Trophoblast cell (in vitro differentiated cells and primary cell): Measurements from ENCODE around the gene C14orf132.
A peak's percentile ranks its signal among the peaks of the same experiment; 100 is the strongest.

Source experiments
- DNase-seq, 2 donors: peaks; one replicate each; pipeline ENCODE4 v3.0.0-alpha.2; 2016
- H2AFZ ChIP-seq: 2 replicates; pipeline ENCODE4 v1.6.1; 2013; ENCODE audit warnings: low read length, moderate library complexity, mild to moderate bottlenecking; ENCODE audit not compliant: insufficient read depth, poor library complexity
- H2AK5ac ChIP-seq: 2 replicates; pipeline ENCODE4 v1.6.1; 2013; ENCODE audit warnings: mild to moderate bottlenecking, low read length
- H2BK120ac ChIP-seq: 2 replicates; pipeline ENCODE4 v1.6.1; 2013; ENCODE audit warnings: low read length, mild to moderate bottlenecking, moderate library complexity; ENCODE audit not compliant: insufficient read depth, poor library complexity
- H2BK12ac ChIP-seq: 2 replicates; pipeline ENCODE4 v1.6.1; 2013; ENCODE audit warnings: mild to moderate bottlenecking, low read length, moderate library complexity
- H2BK5ac ChIP-seq: 2 replicates; pipeline ENCODE4 v1.6.1; 2013; ENCODE audit warnings: low read length, low read depth, moderate library complexity, mild to moderate bottlenecking; ENCODE audit not compliant: poor library complexity
- H3K14ac ChIP-seq: 2 replicates; pipeline ENCODE4 v1.6.1; 2013; ENCODE audit warnings: mild to moderate bottlenecking, low read length
- H3K18ac ChIP-seq: 2 replicates; pipeline ENCODE4 v1.6.1; 2013; ENCODE audit warnings: mild to moderate bottlenecking, low read length
- H3K23ac ChIP-seq: 2 replicates; pipeline ENCODE4 v1.6.1; 2013; ENCODE audit warnings: low read length
- H3K27ac ChIP-seq: 2 replicates; pipeline ENCODE4 v1.5.1; 2013; ENCODE audit warnings: low read depth, mild to moderate bottlenecking, inconsistent platforms, low read length, moderate library complexity
- H3K27me3 ChIP-seq: 2 replicates; pipeline ENCODE4 v1.6.1; 2013; ENCODE audit warnings: inconsistent platforms, mild to moderate bottlenecking, low read length, moderate library complexity; ENCODE audit not compliant: insufficient read depth
- H3K36me3 ChIP-seq, 2 experiments: 1 replicate in 1 of 2; 2 replicates in 1 of 2; pipeline ENCODE4 v1.6.1; 2013; ENCODE audit warnings: low read length in 2 of 2, mild to moderate bottlenecking in 2 of 2, moderate library complexity in 1 of 2; ENCODE audit not compliant: insufficient read depth in 2 of 2, control insufficient read depth in 1 of 2
- H3K4ac ChIP-seq: 2 replicates; pipeline ENCODE4 v1.6.1; 2013; ENCODE audit warnings: low read depth, mild to moderate bottlenecking, low read length, moderate library complexity
- H3K4me1 ChIP-seq, 2 experiments: 1 replicate in 1 of 2; 2 replicates in 1 of 2; pipeline ENCODE4 v1.6.1; 2013; ENCODE audit warnings: low read length in 2 of 2, mild to moderate bottlenecking in 2 of 2, moderate library complexity in 1 of 2; ENCODE audit not compliant: insufficient read depth in 2 of 2, control insufficient read depth in 1 of 2
- H3K4me2 ChIP-seq: 2 replicates; pipeline ENCODE4 v1.6.1; 2013; ENCODE audit warnings: inconsistent platforms, mild to moderate bottlenecking, low read length, moderate library complexity
- H3K4me3 ChIP-seq: 2 replicates; pipeline ENCODE4 v1.5.1; 2013; ENCODE audit warnings: mild to moderate bottlenecking, low read depth, low read length, inconsistent platforms
- H3K79me1 ChIP-seq: one replicate; pipeline ENCODE4 v1.6.1; 2013; ENCODE audit warnings: low read length
- H3K79me2 ChIP-seq: 2 replicates; pipeline ENCODE4 v1.6.1; 2013; ENCODE audit warnings: low read length, mild to moderate bottlenecking; ENCODE audit not compliant: control insufficient read depth, insufficient read depth, poor library complexity
- H3K9ac ChIP-seq: 2 replicates; pipeline ENCODE4 v1.6.1; 2013; ENCODE audit warnings: mild to moderate bottlenecking, low read length
- H3K9me3 ChIP-seq: 2 replicates; pipeline ENCODE4 v1.6.1; 2013; ENCODE audit warnings: low read depth, mild to moderate bottlenecking, control low read depth, inconsistent platforms, low read length; ENCODE audit not compliant: insufficient read depth
- H4K12ac ChIP-seq: 2 replicates; pipeline ENCODE4 v1.6.1; 2013; ENCODE audit warnings: low read depth, mild to moderate bottlenecking, low read length, moderate library complexity
- H4K8ac ChIP-seq: 2 replicates; pipeline ENCODE4 v1.6.1; 2013; ENCODE audit warnings: low read depth, mild to moderate bottlenecking, low read length, moderate library complexity
- H4K91ac ChIP-seq: one replicate; pipeline ENCODE4 v1.6.1; 2013; ENCODE audit warnings: low read depth, mild to moderate bottlenecking, low read length, moderate library complexity
- WGBS: extraction: QIAGEN DNeasy Blood & Tissue Kit; methylation state at CpG from one replicate; pipeline ENCODE4 v1.1.7; 2013; ENCODE audit warnings: missing lambda C conversion rate; ENCODE audit not compliant: insufficient read length, insufficient coverage; ENCODE audit errors: extremely low coverage; 5-methylcytosine and 5-hydroxymethylcytosine counted together

Gene C14orf132

DNA sequence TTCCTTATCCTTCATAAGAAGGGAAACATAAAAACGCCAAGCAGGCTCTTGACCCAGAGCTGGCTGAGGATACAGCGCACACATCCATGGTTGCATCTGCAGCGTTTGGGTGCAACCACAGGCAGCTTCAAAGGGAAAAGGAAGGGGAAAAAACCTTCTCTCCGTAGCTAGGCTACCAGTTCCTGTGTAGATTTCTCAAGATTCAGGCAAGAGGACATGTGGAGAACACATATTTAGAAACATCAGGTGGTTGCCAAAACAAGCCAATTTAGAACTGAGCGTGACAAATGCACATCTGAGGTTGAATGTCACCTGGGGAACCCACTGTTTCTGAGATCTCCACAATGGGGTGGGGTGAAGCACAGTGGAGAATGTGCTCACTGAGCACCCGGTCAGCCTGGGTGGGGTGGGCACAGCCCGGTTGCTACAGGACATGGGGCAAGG is 87.2 kb downstream of the C14orf132 start:
- WGBS, result no CpG with 5 or more reads among the region's 7 CpGs
- DNase-seq, result no peak
- peaks cover 11 to 14% of the 10 kb centered on the region in 2 experiments for H3K4me1 ChIP-seq
- H4K12ac ChIP-seq, result no peak overlapping the region
- H2BK5ac ChIP-seq, result peak overlapping the region; percentile 77
- peak overlapping the region; percentile 52 for H4K91ac ChIP-seq
- H3K18ac ChIP-seq, result no peak overlapping the region
- H3K4me2 ChIP-seq, result no peak overlapping the region
- no peaks in the 10 kb centered on the region for H3K9me3 ChIP-seq
- peak overlapping the region; percentile 79 for H2AK5ac ChIP-seq
- no peaks in the 10 kb centered on the region for H3K36me3 ChIP-seq
- no peaks in the 10 kb centered on the region for H3K79me2 ChIP-seq
- H4K8ac ChIP-seq, result peak overlapping the region; percentile 39
- peak overlapping the region; percentile 52 for H2BK12ac ChIP-seq
- H3K14ac ChIP-seq, result peak overlapping the region; percentile 21
- no peaks in the 10 kb centered on the region for H3K27me3 ChIP-seq
- no peak overlapping the region for H3K4me3 ChIP-seq
- H2AFZ ChIP-seq, result no peak overlapping the region
- H3K23ac ChIP-seq, result no peak overlapping the region
- H3K79me1 ChIP-seq, result peaks cover 36% of the 10 kb centered on the region
- no peak overlapping the region for H3K9ac ChIP-seq
- peak overlapping the region; percentile 74 for H2BK120ac ChIP-seq
- peak overlapping the region; percentile 13 for H3K4ac ChIP-seq
- no peak overlapping the region for H3K27ac ChIP-seq

DNA sequence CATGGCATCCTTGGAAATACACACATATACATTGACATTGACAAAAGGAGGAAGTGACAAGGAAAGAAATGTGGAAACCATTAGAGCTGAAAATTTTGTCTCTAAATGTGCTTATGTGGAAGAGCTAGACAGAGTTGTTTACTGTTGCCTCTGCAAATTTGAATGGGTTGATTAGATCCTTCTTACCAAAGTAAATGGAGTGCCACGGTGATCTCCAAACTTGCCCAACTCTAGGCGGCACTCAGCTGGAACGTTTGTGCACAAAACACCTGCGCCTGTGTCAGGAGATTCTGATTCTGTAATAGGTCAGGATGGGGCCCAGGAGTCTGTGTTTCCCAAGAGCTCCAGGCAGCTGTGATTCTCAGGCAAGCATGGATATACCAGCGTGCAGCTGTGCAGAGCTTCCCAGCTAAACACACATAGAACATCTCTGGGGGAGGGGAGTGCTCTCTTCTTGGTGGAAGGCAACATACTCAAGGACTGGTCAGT is 87.7 kb downstream of the C14orf132 start:
- Histone ChIP-seq H3K23ac (no peak overlapping the region), H3K9ac (no peak overlapping the region), H3K36me3 (no peaks in the 10 kb centered on the region), H3K79me2 (no peaks in the 10 kb centered on the region), H2BK120ac (peak overlapping the region; percentile 74), H4K8ac (no peak overlapping the region), H4K91ac (peak overlapping the region; percentile 50), H2AK5ac (peak overlapping the region; percentile 68), H3K18ac (no peak overlapping the region), H3K4ac (no peak overlapping the region), H3K4me1 (peaks cover 7 to 10% of the 10 kb centered on the region in 2 experiments), H2BK5ac (no peak overlapping the region), H3K14ac (peak overlapping the region; percentile 42), H2BK12ac (peak overlapping the region; percentile 75), H2AFZ (no peak overlapping the region), H3K4me2 (no peak overlapping the region), H3K4me3 (no peak overlapping the region), H3K79me1 (peaks cover 36% of the 10 kb centered on the region), H3K27me3 (no peaks in the 10 kb centered on the region), H4K12ac (no peak overlapping the region), H3K27ac (no peak overlapping the region), H3K9me3 (no peaks in the 10 kb centered on the region)
- WGBS, result no CpG with 5 or more reads among the region's 5 CpGs
- DNase-seq, result no peak

DNA sequence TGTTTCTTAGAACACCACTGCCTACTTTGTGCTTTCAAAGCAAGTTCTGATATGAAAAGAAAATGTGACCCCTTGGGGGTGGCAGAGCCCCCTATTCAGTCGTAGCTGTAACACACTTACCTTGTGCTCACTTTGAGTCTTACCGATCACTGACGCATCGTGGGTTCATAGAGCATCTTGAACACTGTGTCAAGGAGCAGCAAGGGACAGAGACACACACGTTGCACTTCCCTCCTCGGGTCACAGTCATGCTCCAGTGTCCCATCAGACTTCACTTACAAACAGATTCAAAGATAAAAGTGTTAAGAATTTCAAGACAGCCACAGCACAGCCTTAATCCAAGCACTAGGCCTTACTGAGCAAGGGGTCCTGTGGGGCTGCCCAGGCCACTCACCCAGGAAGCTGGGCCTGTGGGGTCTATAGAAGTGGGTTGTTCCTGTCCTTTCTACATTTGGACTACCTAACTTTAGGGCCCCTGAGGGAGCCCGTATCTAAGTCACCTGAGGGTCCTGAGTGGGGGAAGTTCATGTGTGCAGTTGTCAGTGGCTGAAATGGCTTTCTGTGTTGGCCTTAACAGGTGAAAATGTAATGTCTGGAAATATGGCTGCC is 90.1 kb downstream of the C14orf132 start:
- no CpG with 5 or more reads among the region's 7 CpGs for WGBS
- Histone ChIP-seq H2AK5ac (peak overlapping the region; percentile 60), H3K4ac (no peak overlapping the region), H3K4me2 (no peak overlapping the region), H2BK120ac (peak overlapping the region; percentile 3), H2BK5ac (no peak overlapping the region), H3K9ac (no peak overlapping the region), H3K27ac (no peak overlapping the region), H3K27me3 (no peaks in the 10 kb centered on the region), H3K79me1 (peaks cover 39% of the 10 kb centered on the region), H3K23ac (no peak overlapping the region), H4K91ac (peak overlapping the region; percentile 84), H3K14ac (peak overlapping the region; percentile 61), H3K9me3 (no peaks in the 10 kb centered on the region), H3K4me3 (no peak overlapping the region), H3K4me1 (peaks cover 7 to 8% of the 10 kb centered on the region in 2 experiments), H2BK12ac (peak overlapping the region; percentile 13), H4K12ac (no peak overlapping the region), H3K79me2 (no peaks in the 10 kb centered on the region), H3K18ac (no peak overlapping the region), H3K36me3 (no peaks in the 10 kb centered on the region), H4K8ac (no peak overlapping the region), H2AFZ (no peak overlapping the region)
- DNase-seq, result no peak

DNA sequence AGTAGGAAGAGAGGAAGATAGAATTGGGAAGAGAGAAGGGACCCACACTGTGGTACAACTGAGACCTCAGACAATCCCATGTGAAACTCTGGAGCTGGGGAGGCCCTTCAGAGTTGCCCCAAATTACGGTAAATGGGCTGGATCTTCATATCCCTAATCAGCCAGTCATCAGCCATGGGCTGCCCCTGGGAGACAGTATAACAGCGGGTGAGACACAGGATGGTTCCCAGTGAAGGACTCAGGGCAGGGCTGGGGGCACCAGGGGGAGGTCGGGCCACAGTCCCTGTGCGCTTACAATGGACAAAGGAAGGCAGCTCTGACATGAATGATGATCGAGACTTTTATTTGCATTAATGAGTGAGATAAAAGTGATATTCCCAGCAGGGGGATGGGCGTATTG is 91.2 kb downstream of the C14orf132 start:
- H3K79me1 ChIP-seq, result peaks cover 38% of the 10 kb centered on the region
- H3K23ac ChIP-seq, result no peak overlapping the region
- no peak overlapping the region for H3K4ac ChIP-seq
- H3K9ac ChIP-seq, result no peak overlapping the region
- H3K4me1 ChIP-seq, result peaks cover 11 to 13% of the 10 kb centered on the region in 2 experiments
- H2BK5ac ChIP-seq, result no peak overlapping the region
- peak overlapping the region; percentile 38 for H2AK5ac ChIP-seq
- no peak overlapping the region for H3K4me2 ChIP-seq
- H2AFZ ChIP-seq, result no peak overlapping the region
- H4K91ac ChIP-seq, result peak overlapping the region; percentile 81
- no peak overlapping the region for H4K12ac ChIP-seq
- no peak for DNase-seq
- H3K27me3 ChIP-seq, result no peaks in the 10 kb centered on the region
- no peak overlapping the region for H4K8ac ChIP-seq
- no peaks in the 10 kb centered on the region for H3K36me3 ChIP-seq
- H2BK12ac ChIP-seq, result peak overlapping the region; percentile 63
- WGBS, result no CpG with 5 or more reads among the region's 6 CpGs
- H3K79me2 ChIP-seq, result no peaks in the 10 kb centered on the region
- H3K18ac ChIP-seq, result no peak overlapping the region
- H3K14ac ChIP-seq, result no peak overlapping the region
- H2BK120ac ChIP-seq, result peak overlapping the region; percentile 64
- no peaks in the 10 kb centered on the region for H3K9me3 ChIP-seq
- no peak overlapping the region for H3K4me3 ChIP-seq
- H3K27ac ChIP-seq, result no peak overlapping the region
